Colonic mucosa (tissue), 4 donors: Measurements from ENCODE around the gene LHX2. TPM values are rescaled to one million over a fixed set of nuclear protein-coding genes. Genes with fewer than 3 reads are reported as not detected.
A peak's percentile ranks its signal among the peaks of the same experiment; 100 is the strongest.

Source experiments
- DNase-seq: peaks from one replicate; pipeline ENCODE4 v3.0.0-alpha.2; 2020
- H3K27ac ChIP-seq: fragments of 200-600 bp; one replicate; pipeline ENCODE4 v1.8.0; 2021
- H3K27me3 ChIP-seq: fragments of 200-600 bp; one replicate; pipeline ENCODE4 v1.8.0; 2021
- H3K36me3 ChIP-seq: fragments of 200-600 bp; one replicate; pipeline ENCODE4 v1.8.0; 2021
- H3K4me1 ChIP-seq: fragments of 200-600 bp; one replicate; pipeline ENCODE4 v1.8.0; 2021; ENCODE audit warnings: mild to moderate bottlenecking
- H3K4me3 ChIP-seq: fragments of 200-600 bp; one replicate; pipeline ENCODE4 v1.8.0; 2021
- H3K9ac ChIP-seq, 2 donors: one replicate each; pipeline ENCODE4 v1.7.0; 2013; ENCODE audit warnings: control low read depth in 2 of 2, low read depth in 2 of 2, low read length in 2 of 2
- H3K9me3 ChIP-seq: fragments of 200-600 bp; one replicate; pipeline ENCODE4 v1.8.0; 2021
- CTCF ChIP-seq: fragments of 200-600 bp; IDR thresholded peaks from one replicate; pipeline ENCODE4 v1.8.0; 2022; ENCODE audit warnings: antibody characterized with exemption, mild to moderate bottlenecking
- intact Hi-C: fragments of 100-400 bp; cut with DNase I; formaldehyde crosslinking; loops from one replicate; pipeline ENCODE4 v1.14.1; 2022
- total RNA-seq, 2 donors: library from RNA; stranded (reverse); fragmentation: NEBNext Ultra II Directional in 1 of 2; extraction: Animal tissue kit (Norgen Biotek cat#: 25700) in 1 of 2; gene quantifications; one replicate each; pipeline ENCODE4 v1.2.1, GENCODE V29; 2021
- donor health status: healthy.
- donor health status: DM: no; HTN: no; CAD: no.
- donor health status: DM: no; HTN: no; CAD: no.

The LHX2 gene
- under 1 TPM in 1 of 2 donors, not detected in 1; 0.10 TPM for total RNA-seq

- no peak for TF ChIP-seq CTCF
- H3K27ac ChIP-seq, result no peak within 1 kb of the TSS
- peaks cover 98% of the 10 kb centered on the region for H3K27me3 ChIP-seq
- H3K4me1 ChIP-seq, result peaks cover 12% of the 10 kb centered on the region
- H3K36me3 ChIP-seq, result no peaks in the 10 kb centered on the region
- intact Hi-C loops, result no loop called here
- H3K9me3 ChIP-seq, result no peaks in the 10 kb centered on the region
- DNase-seq, result peak; percentile 73
- peak within 1 kb of the TSS; percentile 20 for H3K4me3 ChIP-seq
- H3K9ac ChIP-seq, result no peak within 1 kb of the TSS
Measured at GRCh38 chr9:124011460-124012301, at the start of gene LHX2. Gene LHX2 (plus strand): TSS chr9:124011768. CDS start chr9:124012349, 581 bp downstream.

GRCh38 chr9:123964761-123965160 is 46.8 kb upstream of the LHX2 start:
- DNase-seq, result no peak
- Histone ChIP-seq H3K9ac (no peak overlapping the region), H3K4me3 (no peak overlapping the region), H3K9me3 (no peaks in the 10 kb centered on the region), H3K27me3 (peaks cover 6% of the 10 kb centered on the region), H3K4me1 (no peaks in the 10 kb centered on the region), H3K36me3 (no peaks in the 10 kb centered on the region), H3K27ac (no peak overlapping the region)
- intact Hi-C loops, result no loop called here
- TF ChIP-seq CTCF, result no peak

GRCh38 chr9:123965801-123966686 is 45.5 kb upstream of the LHX2 start:
- no peaks in the 10 kb centered on the region for H3K9me3 ChIP-seq
- H3K36me3 ChIP-seq, result no peaks in the 10 kb centered on the region
- intact Hi-C loops, result no loop called here
- H3K4me1 ChIP-seq, result no peaks in the 10 kb centered on the region
- no peak for TF ChIP-seq CTCF
- no peak overlapping the region for H3K9ac ChIP-seq
- H3K27ac ChIP-seq, result no peak overlapping the region
- no peak overlapping the region for H3K4me3 ChIP-seq
- DNase-seq, result no peak
- H3K27me3 ChIP-seq, result peaks cover 2% of the 10 kb centered on the region

GRCh38 chr9:123967323-123967722 is 44.2 kb upstream of the LHX2 start:
- Histone ChIP-seq H3K4me1 (no peaks in the 10 kb centered on the region), H3K9ac (no peak overlapping the region), H3K27ac (no peak overlapping the region), H3K27me3 (no peaks in the 10 kb centered on the region), H3K9me3 (no peaks in the 10 kb centered on the region), H3K36me3 (no peaks in the 10 kb centered on the region), H3K4me3 (no peak overlapping the region)
- intact Hi-C loops, result no loop called here
- DNase-seq, result no peak
- TF ChIP-seq CTCF, result no peak

- H3K9me3 ChIP-seq, result no peaks in the 10 kb centered on the region
- no peaks in the 10 kb centered on the region for H3K27me3 ChIP-seq
Measured at GRCh38 chr9:123972618-123973017, 39.0 kb upstream of the LHX2 start.

More at GRCh38 chr9:123972618-123973017, 39.0 kb upstream of the LHX2 start:
- H3K9ac ChIP-seq, result no peak overlapping the region
- no peaks in the 10 kb centered on the region for H3K4me1 ChIP-seq
- DNase-seq, result no peak
- H3K4me3 ChIP-seq, result no peak overlapping the region
- no peaks in the 10 kb centered on the region for H3K36me3 ChIP-seq
- TF ChIP-seq CTCF, result no peak
- intact Hi-C loops, result no loop called here
- H3K27ac ChIP-seq, result no peak overlapping the region
